CD4-positive, alpha-beta T cell treated with Interleukin-6 at 100 ng/mL for 8 hours (primary cell): ENCODE measurements around the gene TBC1D3B.
"Not testable (repeated sequence)": the region's sequence is repeated elsewhere in the genome, so short reads cannot be mapped to it uniquely, and the experiment has no call there.

Source experiments
- DNase-seq: peaks from one replicate; pipeline ENCODE4 v3.0.0-alpha.2; 2020; ENCODE audit warnings: mixed read lengths, low spot score

TBC1D3B gene

GRCh38 chr17:36176536-36176935 lies at the start of gene TBC1D3B:
TSS of gene TBC1D3B (minus strand) at chr17:36176636. CDS start at chr17:36175050, 1,586 bp downstream.
- not testable (repeated sequence) for DNase-seq

GRCh38 chr17:36222967-36223366 lies 46.5 kb upstream of the TBC1D3B start:
- DNase-seq = not testable (repeated sequence)

GRCh38 chr17:36221581-36222100 lies 45.2 kb upstream of the TBC1D3B start:
- not testable (repeated sequence) for DNase-seq

- not testable (repeated sequence) for DNase-seq
Observed at GRCh38 chr17:36220737-36221580, 44.5 kb upstream of the TBC1D3B start.

GRCh38 chr17:36219556-36219955 lies 43.1 kb upstream of the TBC1D3B start:
- DNase-seq = not testable (repeated sequence)

- not testable (repeated sequence) for DNase-seq
Observed at GRCh38 chr17:36215406-36216308, 39.2 kb upstream of the TBC1D3B start.

GRCh38 chr17:36214918-36215317 lies 38.5 kb upstream of the TBC1D3B start:
- no peak for DNase-seq

GRCh38 chr17:36213695-36214094 lies 37.3 kb upstream of the TBC1D3B start:
- no peak for DNase-seq

GRCh38 chr17:36212966-36213365 lies 36.5 kb upstream of the TBC1D3B start:
- DNase-seq = no peak

- no peak for DNase-seq
Observed at GRCh38 chr17:36212272-36212605, 35.8 kb upstream of the TBC1D3B start.

- DNase-seq = not testable (repeated sequence)
Observed at GRCh38 chr17:36211484-36212271, 35.2 kb upstream of the TBC1D3B start.

- not testable (repeated sequence) for DNase-seq
Observed at GRCh38 chr17:36210439-36211211, 34.2 kb upstream of the TBC1D3B start, which contains the start of gene CCL4L2. TSS of gene CCL4L2 (plus strand) at chr17:36211063.

GRCh38 chr17:36209575-36209974 lies 33.1 kb upstream of the TBC1D3B start:
- DNase-seq = no peak

- DNase-seq = not testable (repeated sequence)
Observed at GRCh38 chr17:36207383-36207782, 30.9 kb upstream of the TBC1D3B start.

- DNase-seq = not testable (repeated sequence)
Observed at GRCh38 chr17:36206486-36206821, 30.0 kb upstream of the TBC1D3B start.

- no peak for DNase-seq
Observed at GRCh38 chr17:36205637-36206485, 29.4 kb upstream of the TBC1D3B start.

GRCh38 chr17:36204724-36205500 lies 28.5 kb upstream of the TBC1D3B start:
- no peak for DNase-seq

- DNase-seq = no peak
Observed at GRCh38 chr17:36203335-36203734, 26.9 kb upstream of the TBC1D3B start.

GRCh38 chr17:36201506-36201905 lies 25.1 kb upstream of the TBC1D3B start:
- DNase-seq = not testable (repeated sequence)
